HG02981 (cell line): ENCODE results near the gene L3MBTL4.

Source experiments
- ATAC-seq: cut with Tn5 transposase; IDR thresholded peaks from one replicate; pipeline ENCODE4 v1.9.1; 2021; ENCODE audit warnings: mild to moderate bottlenecking, moderate library complexity; ENCODE audit not compliant: unreplicated experiment

L3MBTL4 gene

DNA sequence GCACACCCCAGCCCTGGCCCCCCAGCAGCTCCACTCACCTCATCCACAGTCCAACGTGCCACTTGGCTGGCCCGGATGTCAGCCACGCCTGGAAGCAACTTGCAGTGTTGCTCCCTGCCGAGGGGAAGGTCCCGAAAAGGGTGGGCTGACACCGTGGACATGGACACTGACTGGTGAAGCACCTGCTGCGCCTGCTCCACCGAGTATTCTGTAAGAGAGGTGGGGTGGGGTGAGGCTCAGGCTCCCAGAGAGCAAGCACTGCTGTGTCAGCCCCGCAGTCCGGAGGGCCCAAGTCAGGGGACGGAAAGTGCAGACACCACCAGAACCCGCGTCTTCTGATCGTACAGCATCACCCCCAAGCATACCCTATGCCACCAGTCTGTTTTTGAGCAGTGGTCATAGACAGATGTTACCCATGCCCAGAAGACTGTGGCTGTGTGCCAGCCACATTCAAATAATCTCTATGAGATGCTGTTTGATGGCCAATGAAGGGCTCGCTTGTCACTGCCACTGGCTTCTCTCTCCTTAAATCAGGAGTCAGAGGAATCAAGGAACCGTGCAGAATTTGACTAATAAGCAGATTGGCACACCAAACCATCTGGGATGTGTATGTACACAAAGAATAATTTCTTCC is 445.2 kb downstream of the L3MBTL4 start:
- ATAC-seq, result no peak

DNA sequence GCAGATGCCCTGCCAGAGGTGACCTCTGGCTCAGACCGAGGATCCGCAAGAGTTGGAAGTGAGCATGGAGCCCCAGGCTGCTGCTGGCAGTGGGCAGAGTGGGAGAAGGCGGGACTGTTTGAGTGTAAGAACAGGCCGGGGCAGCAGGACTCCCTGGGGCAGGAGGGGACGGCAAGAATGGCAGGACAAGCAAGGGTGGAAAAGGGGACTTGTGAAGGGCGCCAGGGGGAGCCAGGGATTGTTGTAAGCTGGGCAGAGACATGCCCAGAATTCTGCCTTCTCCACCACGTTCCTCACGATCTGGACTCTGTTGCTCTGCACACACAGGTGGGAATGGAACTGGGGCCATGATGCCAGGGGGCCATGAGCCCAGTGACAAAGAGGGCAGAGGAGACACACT is 447.0 kb downstream of the L3MBTL4 start:
- ATAC-seq, result no peak

DNA sequence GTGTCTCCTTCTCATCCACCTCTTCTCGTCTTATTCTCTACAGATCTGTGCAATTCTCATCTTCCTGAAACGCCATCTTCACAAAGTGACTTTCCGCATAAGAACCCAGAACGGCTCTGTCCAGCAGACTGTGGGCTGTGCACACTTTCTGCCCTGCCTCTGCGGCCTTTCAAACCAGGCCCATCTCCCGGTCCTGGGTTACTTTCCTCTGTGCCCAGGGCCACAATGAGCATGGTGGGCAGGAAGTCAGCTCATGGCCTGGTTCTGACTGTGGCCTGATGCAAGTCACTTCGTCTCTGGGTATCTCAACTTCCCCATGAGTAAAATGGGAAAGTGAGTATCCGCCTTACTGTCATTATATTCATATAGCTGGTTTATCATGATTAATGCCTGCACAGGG is 447.7 kb downstream of the L3MBTL4 start:
- no peak for ATAC-seq

DNA sequence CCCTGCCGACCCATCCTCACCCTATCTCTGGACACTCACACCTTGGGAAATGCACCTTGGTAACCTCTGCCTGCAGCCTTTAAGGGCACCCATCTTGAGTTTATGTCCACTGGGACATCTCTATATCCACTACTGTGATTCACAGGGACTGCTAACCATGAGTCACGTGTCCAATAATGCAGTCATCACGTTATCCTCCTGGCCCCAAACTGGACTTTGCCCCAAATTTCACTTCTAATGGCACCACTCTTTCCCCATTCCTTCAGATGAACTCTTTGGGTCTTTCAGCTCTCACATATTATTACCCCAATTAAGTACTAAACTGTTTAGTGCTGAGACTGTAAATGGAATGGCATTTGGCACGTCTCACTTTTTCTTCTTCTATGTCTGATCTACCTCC is 448.2 kb downstream of the L3MBTL4 start:
- ATAC-seq, result no peak

DNA sequence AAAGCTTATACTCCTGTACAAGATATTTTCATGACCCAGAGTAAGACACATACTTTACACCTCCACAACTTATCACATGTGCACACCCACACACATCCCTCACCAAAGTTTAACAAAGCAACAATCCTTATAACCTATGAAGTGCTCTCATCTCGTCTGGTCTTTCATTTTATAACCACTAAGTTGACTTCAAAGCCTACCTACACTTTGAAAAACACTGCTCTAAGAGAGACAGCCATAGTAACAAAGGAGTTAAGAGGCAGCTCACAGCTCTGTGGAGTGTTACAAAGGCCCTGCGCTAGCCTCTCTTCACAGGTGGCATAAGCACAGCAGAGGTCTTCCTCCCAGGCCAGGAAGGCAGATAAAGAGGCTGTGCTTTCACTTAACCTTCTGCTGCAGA is 449.7 kb downstream of the L3MBTL4 start:
- no peak for ATAC-seq

DNA sequence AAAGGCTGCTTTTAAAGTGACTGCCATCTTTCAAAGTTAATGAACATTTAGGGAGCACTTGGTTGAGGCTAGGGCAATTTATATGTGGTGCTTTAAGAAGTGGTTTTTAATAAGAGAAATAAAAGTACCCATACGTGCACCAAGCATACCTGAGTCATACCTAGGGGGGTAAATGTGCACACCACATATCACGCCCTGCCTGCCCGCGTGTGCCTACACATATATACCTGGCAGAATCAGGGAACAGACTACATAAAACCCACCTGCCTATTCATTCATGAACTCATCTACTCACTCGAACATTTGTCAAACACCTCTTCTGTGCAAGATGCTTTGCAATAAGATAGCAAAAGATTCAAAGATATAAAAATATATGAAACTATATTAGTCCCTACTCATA is 450.1 kb downstream of the L3MBTL4 start:
- no peak for ATAC-seq

DNA sequence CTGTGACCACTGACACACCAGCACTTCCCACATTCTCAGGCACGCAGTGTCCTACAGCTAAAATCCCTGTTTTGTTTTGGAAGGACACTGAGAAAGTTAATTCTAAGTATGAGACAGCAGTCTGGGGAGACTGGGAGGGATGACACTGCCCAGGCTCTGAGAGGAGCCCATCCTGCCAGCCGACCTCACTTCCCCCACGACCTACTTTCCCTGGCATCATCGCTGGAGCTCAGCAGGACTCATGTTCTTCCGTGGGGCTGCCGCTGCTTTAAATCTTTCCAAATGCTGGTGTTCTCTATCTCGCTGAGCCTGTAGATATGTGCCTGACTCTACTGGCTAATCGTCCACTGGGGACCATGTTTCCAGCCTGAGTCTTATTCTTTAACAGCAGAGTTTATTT is 450.6 kb downstream of the L3MBTL4 start:
- ATAC-seq, result no peak

DNA sequence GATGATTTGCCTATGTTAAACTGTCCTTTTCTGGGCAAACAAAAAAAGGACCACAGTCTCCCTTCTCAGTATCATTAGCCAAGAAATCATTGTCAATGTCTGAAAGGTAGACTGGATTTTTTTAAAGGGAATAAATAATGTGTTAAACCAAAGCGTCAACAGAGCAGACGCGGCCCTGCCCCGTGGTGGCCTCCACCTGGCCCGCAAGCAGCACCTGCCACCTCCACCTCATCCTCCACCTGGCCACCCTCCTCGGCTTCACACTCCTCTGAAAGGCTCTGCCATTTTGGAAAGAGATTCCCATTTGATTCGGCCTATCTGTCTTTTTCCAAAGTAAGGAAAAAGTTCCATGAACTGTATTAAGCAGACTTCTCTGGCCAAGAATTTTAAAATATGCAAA is 451.4 kb downstream of the L3MBTL4 start:
- no peak for ATAC-seq

DNA sequence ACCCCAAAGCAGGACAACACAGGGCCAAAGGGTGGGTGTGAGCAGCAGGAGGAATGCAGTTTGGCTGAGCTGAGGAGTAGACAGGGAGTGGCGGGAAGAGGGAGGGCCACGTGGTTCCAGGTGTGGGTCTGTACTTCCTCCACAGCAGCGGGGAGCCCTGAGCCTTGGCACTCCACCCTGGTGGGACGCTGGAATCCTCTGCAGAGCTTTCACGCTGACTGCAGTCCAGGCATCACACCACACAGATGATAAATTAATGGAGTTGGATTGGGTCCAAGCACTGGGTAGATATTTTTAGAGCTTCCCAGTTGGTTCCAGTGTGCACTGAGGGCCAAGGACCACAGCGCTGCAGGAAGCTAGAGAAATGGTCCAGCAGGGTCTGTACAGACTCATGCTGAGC is 452.3 kb downstream of the L3MBTL4 start:
- ATAC-seq, result no peak

DNA sequence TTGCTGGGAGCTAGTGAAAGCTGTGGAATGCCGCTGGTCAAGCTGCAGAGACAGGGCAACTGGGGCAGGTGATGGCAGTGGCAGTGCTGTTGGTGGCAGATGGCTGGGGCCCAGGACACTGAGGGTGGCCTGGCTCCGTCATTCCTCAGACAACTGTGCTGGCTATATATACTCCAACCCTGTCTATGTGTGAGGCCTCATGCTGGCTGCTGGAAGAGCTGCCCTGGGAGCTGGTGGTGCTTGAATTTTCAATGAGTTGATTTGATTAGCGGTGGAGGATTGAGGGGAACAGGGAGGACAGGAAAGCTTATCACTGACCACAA is 452.9 kb downstream of the L3MBTL4 start:
- no peak for ATAC-seq

DNA sequence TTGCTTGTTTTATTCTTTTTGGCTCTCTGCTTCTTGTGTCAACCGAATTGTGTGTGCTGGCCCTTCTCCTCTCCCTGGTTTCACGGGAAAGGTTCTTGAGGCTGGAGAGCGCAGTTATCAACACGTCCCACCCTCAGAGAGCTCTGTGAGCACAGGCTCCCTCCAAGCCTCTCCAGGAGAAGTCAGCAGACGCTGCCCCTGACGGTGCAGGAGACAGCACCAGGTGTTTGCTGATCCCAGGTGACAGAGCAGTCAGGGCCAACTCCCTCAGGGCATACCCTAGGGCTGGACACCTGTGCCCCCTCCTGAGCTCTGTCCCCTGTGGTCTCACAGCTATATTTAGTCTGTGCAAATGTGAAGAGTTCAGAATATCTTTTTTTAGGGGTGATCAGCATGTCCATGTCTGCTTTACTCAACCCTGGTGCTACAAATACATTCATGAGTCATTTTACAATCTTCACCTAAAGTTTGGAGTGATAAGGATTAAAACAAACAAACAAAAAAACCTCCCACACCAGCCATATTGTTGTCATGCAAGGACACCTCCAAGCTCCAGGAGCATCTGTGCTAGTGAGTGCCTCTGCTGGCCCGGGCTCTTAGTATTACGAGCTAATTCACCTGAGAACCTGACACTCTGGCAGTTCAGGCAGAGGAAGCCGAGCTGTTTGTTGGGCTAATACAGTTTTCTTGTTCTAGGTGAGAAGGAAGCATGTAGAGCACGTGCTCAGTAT is 453.4 kb downstream of the L3MBTL4 start:
- no peak for ATAC-seq

DNA sequence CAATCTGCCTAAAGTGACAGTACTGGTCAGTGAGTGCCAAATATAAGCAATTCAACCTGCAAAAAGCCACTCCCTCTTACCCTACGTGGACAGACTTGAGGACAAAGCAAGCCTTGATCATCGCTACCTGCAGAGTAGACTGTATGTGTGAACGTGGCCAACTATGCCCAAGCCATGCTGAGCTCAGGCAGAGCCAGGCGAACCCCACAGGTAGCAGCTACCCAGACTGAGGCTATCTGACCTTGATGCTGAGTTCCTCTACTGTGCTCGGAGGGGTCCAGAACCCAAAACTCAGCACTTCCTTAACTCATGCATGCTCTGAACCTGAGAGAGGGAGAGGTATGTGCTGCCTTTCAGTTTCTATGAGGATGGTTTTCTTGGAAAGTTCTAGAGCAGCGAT is 455.9 kb downstream of the L3MBTL4 start:
- no peak for ATAC-seq

DNA sequence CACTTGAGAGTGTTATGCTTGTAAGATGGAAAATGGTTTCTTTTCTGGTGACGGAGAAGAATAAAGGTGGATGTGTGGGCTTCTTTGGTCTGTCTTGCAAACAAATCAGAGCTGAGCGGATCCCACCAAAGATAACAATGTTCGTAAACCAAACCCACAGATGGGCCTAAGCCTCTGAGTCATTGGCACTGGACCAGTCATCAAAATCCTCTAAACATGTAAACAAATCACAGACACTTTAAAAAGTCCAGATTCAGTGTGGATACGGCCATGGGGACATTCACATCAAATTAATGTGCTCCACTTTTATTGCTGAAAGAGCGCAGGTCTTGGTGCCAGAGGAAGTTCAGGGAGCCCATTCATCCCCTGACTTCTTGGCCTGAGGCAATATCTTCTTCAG is 458.9 kb downstream of the L3MBTL4 start:
- ATAC-seq, result no peak

DNA sequence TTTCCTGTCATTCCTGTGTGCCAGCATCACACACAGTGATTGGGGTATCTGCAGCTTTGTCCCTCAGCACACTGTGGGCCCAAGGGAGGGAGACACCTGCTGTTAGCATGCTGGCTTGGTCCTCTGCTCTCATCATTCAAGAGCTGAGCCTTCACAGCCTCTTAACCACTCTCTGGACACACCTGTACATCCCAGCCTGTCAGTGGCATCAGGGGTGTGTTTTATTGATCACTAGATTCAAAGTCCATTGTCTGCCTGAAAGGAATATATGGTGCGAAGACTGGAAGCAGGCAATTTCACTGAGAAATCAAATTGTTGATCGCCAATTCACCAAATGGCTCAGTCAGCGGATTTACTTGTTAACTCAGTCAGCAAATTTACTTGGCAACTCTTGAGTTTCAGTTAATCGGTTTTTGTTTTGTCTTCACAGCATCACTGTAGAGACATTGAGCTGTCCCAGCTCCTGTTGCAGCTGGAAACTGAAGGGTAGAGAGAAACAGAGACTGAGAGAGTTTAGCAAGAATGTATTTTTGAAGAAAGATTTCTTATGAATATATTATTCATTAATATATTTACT is 463.1 kb downstream of the L3MBTL4 start:
- no peak for ATAC-seq

DNA sequence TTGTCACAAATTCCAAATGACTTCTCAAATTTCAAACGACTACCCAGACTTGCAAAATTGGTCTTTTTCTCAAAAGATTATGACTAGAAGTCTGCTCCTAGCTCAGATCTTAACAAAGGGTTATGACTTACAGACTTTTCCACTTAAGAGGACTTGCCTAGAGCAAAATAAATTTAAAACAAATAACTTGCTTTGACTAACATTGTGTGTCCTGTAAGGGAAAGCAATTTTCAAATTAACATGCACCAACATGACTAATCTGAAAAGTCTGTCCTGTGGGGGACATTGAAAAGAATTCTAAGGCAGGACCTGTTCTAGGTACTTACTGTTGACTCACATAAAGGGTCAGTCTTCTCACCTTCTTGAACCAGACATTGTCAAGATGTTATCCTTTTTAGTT is 465.9 kb downstream of the L3MBTL4 start:
- no peak for ATAC-seq

DNA sequence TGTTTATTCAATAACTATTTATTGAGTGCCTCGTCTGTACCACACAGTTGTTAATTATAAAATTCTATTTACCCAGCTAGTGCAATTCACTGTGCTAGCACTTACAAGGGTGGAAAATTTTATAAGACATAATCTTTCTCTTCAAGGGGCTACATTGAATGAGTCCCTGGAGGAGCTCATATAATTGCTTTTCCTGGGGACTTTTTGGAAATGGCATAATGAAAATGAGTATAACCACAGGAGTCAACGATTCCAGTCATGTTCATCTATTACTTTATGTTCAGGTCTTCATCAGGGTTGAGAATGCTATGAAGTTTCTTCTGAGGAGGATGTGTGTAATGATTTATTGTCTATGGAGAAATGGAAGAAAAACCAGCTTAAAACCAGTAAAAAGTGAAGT is 466.5 kb downstream of the L3MBTL4 start:
- no peak for ATAC-seq

DNA sequence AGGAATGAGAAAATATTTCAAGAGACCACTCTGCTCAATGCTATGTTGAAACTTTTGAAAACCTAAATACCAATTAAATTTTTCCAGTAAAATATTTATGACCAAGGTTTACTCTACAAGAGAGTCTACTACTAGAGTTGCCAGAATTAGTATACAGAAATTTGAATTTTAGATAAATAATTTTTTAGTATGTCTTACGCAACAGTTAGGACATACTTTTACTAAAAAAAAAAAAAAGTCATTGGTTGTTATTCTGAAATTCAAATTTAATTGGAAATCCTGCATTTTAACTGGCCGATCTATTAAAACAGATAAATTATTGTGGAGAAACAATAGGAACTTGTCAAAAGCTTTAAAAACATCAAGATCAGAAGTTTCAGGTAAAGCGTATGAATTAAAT is 470.3 kb downstream of the L3MBTL4 start:
- no peak for ATAC-seq

DNA sequence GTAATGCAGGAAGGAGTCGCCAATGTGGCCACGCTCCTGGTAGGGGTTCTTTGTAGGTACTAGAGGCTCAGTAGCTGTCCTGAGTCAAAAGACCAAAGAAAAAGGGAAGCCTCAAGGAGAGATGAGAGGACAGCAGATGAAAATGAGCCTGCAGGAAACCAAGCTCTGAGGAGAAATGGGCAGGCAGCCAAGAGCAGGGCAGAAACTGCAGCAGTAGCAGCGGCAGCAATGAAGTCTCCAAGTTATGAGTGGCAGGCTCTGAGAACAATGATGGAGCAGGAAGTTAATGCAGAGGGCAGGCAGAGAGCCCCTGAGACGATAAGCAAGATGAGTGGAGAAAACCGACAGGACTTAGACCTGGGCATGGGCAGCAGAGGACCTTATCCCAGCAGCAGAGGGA is 471.2 kb downstream of the L3MBTL4 start:
- no peak for ATAC-seq

DNA sequence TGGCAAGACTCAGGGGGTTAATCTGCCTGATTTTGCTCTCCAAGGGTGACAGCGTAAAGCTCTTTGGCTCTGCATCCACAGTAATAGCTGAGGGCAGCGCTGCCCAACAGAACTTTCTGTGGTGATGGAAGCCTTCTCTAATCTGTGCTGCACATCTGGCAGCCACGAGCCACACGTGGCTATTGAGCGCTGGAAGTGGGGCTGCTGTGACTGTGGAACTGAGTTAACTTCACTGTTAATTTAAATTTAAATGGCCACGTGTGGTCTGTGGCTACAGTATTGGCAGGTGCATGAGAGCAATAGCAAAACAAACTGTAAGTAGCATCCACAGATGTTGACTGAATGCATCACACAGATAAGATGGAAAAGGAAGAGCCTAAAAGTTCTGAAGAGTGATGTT is 472.1 kb downstream of the L3MBTL4 start:
- ATAC-seq, result no peak

DNA sequence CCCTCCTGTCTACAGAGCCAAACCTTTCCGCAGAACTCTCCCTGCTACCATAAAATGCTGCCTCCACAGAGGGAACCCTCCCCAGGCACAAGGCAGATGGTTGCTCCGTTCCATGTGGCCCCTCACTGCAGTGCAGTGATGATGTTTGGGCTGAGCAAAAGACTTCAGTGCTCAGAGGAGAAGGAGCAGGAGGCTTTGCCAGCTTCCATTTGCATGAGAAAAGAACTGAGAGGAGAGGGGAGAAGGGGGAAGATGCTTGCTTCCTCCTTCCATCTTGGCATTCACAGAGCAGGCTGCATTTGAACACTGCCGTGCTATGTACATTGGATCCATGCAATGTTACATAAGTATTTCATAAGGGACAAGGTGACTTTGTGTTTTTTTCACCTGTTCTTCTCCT is 472.8 kb downstream of the L3MBTL4 start:
- ATAC-seq, result no peak

DNA sequence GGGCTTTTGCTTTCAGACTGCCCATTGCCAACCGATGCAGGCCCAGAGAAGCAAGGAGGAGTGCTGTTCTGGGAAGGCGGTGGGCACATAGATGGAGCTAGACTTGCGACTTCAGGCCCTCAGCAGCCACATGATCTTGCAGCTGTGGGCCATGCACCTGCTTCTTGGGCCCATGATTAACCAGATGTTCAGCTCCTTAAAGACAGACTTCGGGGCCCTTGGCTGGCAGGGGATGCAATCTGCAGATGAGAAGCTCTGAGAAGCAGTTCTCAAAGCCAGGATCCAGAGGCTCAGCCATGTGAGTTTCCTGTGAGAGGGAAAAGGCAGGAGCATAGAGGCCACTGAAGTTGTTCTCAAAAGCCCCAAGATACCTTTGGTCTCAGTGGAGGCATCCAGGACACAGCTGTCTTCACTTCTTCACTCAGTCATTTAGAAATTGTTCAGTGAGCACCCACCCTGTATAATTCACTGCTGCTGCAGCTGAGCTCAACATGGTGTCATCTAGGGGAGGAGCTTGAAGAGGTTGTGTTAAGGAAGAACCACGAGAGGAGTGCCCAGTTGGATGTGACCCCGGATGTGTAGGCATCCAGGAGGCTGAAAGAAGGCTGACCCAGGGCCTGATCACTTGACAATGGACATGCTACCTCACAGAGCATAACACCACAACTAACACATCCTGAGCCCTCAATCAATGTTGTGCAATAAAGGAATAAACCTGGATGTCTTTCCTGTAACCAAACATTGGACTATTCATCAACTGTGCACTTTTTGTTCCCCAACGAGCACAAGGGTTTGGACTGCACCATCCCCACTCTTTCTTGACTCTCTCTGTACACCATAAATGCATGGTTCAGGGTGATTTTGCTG is 474.7 kb downstream of the L3MBTL4 start:
- ATAC-seq, result no peak

DNA sequence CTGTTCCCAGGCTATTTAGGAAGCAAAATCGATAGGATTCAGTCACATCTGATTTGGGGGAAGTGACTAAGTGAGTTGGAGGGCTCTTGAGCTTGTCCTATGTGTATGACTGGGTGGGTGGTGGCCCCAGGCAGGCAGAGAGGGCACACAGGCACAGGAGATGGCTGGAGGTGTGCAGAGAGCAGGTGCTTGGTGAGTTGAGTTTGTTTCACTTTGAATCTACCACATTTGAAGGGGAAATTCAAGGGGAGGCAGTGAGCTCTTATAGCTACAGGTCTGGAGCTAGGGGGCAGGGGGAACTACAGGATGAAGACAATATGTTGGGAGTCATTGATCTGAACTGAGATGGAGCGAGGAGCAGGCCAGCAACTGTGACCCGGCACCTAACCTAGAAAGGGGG is 476.9 kb downstream of the L3MBTL4 start:
- ATAC-seq, result no peak
